ENCODE results near the gene SNRK. TPM values are rescaled to one million over a fixed set of nuclear protein-coding genes. Genes with fewer than 3 reads are reported as not detected.

SNRK gene
- total and polyA plus RNA-seq, 2 of the 13 experiments (the other 11 are each of a cell fraction or from before 2014, with no cell fraction given), result 11.4 to 16.1 TPM

DNA sequence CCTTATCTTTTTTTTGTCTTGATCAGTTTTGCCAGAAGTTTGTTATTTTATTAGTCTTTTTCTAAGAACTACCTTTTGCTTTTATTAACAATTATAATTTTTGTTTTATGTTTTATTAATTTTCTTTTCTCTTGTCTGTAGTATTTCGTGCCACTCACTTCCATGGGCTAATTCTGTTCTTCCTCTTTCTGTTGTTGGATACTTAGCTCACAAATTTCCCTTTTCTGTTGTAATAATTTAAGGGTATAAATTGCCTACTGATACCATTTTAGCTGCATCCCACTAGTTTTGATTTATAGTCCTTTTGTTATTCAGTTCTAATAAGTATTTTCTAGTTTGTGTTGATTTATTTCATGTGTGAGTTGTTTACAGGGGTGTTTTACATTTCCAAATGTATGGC, 48.6 kb downstream of the SNRK start:
- H3K4me1 ChIP-seq (ENCODE audit: insufficient read depth, low read length), result no peaks in the 10 kb centered on the region
- ChIA-PET CTCF (ENCODE audit: low intra/inter-chr PET ratio, low total read pairs) (no interaction called here), POLR2A (no interaction called here)
- 96% methylated on average over 1 of the region's 1 CpG for WGBS (ENCODE audit: low lambda C conversion rate)
- peaks cover 39% of the 10 kb centered on the region for H3K79me2 ChIP-seq (ENCODE audit: insufficient read depth, low read length)
- H3K4me3 ChIP-seq (replicated peaks in 1 of 3; ENCODE audit: insufficient read depth in 1 of 3, low read depth in 2 of 3, low read length in 3 of 3), result no peak overlapping the region
- H3K9me3 ChIP-seq (ENCODE audit: low read length), result peaks cover 22% of the 10 kb centered on the region
- no peak overlapping the region for H3K9ac ChIP-seq (ENCODE audit: insufficient read depth, low read depth, low read length)
- intact Hi-C loops (cut with micrococcal nuclease; ENCODE audit: unreplicated experiment) (loop anchor here (5.0 kb wide), 1 partner anchor 48 kb away; the partner anchor contains the start of gene SNRK), in situ Hi-C loops (cut with HindIII; ENCODE audit: extremely low pct_ligation_motif_present, low pct_unique_long_range_greater_than_20kb) (no loop called here)
- no TSS peak for BruUV-seq (replicated peaks)
- H3K27ac ChIP-seq (ENCODE audit: extremely low read length, insufficient read depth, low read length), result no peak overlapping the region
- ATAC-seq (no peak), FAIRE-seq (no peak), DNase-seq (ENCODE audit: low spot score) (no peak)
- H3K36me3 ChIP-seq (replicated peaks in 1 of 2; ENCODE audit: control insufficient read depth in 1 of 2, insufficient read depth in 2 of 2, low read length in 2 of 2), result peaks cover 9 to 52% of the 10 kb centered on the region in 2 experiments
- TF ChIP-seq NFKBIZ (CRISPR knock-in tag; IDR thresholded peaks at IDR 0.05), result no peak
- TF ChIP-seq, protein P1, sequence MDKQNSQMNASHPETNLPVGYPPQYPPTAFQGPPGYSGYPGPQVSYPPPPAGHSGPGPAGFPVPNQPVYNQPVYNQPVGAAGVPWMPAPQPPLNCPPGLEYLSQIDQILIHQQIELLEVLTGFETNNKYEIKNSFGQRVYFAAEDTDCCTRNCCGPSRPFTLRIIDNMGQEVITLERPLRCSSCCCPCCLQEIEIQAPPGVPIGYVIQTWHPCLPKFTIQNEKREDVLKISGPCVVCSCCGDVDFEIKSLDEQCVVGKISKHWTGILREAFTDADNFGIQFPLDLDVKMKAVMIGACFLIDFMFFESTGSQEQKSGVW (CRISPR knock-in tag; IDR thresholded peaks at IDR 0.05; ENCODE audit: borderline replicate concordance), result no peak
- TF ChIP-seq, protein P2, sequence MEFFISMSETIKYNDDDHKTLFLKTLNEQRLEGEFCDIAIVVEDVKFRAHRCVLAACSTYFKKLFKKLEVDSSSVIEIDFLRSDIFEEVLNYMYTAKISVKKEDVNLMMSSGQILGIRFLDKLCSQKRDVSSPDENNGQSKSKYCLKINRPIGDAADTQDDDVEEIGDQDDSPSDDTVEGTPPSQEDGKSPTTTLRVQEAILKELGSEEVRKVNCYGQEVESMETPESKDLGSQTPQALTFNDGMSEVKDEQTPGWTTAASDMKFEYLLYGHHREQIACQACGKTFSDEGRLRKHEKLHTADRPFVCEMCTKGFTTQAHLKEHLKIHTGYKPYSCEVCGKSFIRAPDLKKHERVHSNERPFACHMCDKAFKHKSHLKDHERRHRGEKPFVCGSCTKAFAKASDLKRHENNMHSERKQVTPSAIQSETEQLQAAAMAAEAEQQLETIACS (CRISPR knock-in tag; IDR thresholded peaks at IDR 0.05), result no peak
- no peak for TF ChIP-seq KLF11 (CRISPR knock-in tag; IDR thresholded peaks at IDR 0.05)
- no peak for TF ChIP-seq MED8 (CRISPR knock-in tag; IDR thresholded peaks at IDR 0.05; ENCODE audit: insufficient replicate concordance)
- no peak for TF ChIP-seq ZNF18 (CRISPR knock-in tag; IDR thresholded peaks at IDR 0.05; ENCODE audit: insufficient replicate concordance)
- no peak for TF ChIP-seq ZNF567 (CRISPR knock-in tag; IDR thresholded peaks at IDR 0.05; ENCODE audit: borderline replicate concordance)
- TF ChIP-seq ZNF10 (CRISPR knock-in tag; IDR thresholded peaks at IDR 0.05; ENCODE audit: borderline replicate concordance, low read depth), result no peak
- TF ChIP-seq ZHX1 (CRISPR knock-in tag; IDR thresholded peaks at IDR 0.05; ENCODE audit: low read depth), result no peak
- no peak for TF ChIP-seq SP2 (CRISPR knock-in tag; IDR thresholded peaks at IDR 0.05)
- TF ChIP-seq PAF1 (CRISPR knock-in tag; IDR thresholded peaks at IDR 0.05), result no peak
- TF ChIP-seq SIX4 (CRISPR knock-in tag; IDR thresholded peaks at IDR 0.05), result no peak
- TF ChIP-seq PLRG1 (conservative IDR thresholded peaks at IDR 0.05), result no peak
- TF ChIP-seq JUND (CRISPR knock-in tag; IDR thresholded peaks at IDR 0.05), result no peak
- TF ChIP-seq HNF4G (IDR thresholded peaks at IDR 0.05; ENCODE audit: borderline replicate concordance, low read depth, low read length), result no peak
- TF ChIP-seq HNF4G (CRISPR knock-in tag; IDR thresholded peaks at IDR 0.05; ENCODE audit: borderline replicate concordance, low read depth), result no peak
- TF ChIP-seq ZNF276 (CRISPR knock-in tag; IDR thresholded peaks at IDR 0.05; ENCODE audit: low read depth), result no peak
- no peak overlapping the region for H2AFZ ChIP-seq (ENCODE audit: low read length)
- peaks cover 9% of the 10 kb centered on the region; the same call in 1 of the 2 replicates for H4K20me1 ChIP-seq (ENCODE audit: insufficient read depth, low read length)
- no peaks in the 10 kb centered on the region for H3K27me3 ChIP-seq (ENCODE audit: control insufficient read depth in 1 of 2, insufficient read depth in 2 of 2, low read length in 2 of 2)
- H3K4me2 ChIP-seq (ENCODE audit: low read depth, low read length), result no peak overlapping the region

Data from HepG2 (cell line).